Fibroblast of skin of right biceps (primary cell): ENCODE data around the gene NCLN.
"Not testable (repeated sequence)": the region's sequence is repeated elsewhere in the genome, so short reads cannot be mapped to it uniquely, and the experiment has no call there.

Source experiments
- DNase-seq: peaks from one replicate; pipeline ENCODE4 v3.0.0-alpha.2; 2013

Gene NCLN

DNA sequence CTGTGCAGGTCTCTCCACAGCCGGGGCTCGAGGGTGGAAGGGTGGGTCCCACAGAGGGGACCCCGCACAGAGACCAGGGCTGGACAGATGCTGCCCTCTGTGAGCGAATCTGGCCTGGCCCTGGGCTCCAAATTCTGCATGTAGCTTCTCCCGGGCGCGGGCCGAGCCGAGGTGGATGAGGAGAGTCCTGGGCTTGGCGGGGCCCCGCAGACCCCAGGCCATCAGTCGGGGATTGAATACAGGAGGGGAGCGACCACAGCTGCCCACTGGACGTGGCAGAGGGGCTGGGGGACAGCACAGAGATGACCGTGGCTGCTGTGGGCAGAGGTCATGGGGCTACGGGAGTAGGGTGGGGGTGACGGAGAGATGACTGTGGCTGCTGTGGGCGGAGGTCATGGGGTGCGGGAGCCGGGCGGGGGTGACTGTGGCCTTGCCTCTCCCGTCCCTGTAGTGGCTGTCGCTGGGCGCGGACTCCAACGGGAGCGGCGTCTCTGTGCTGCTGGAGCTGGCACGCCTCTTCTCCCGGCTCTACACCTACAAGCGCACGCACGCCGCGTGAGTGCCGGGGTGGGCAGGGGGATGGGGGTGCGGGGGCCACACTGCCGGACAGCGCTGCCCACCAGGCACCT is 15.5 kb downstream of the NCLN start:
- DNase-seq: no peak

DNA sequence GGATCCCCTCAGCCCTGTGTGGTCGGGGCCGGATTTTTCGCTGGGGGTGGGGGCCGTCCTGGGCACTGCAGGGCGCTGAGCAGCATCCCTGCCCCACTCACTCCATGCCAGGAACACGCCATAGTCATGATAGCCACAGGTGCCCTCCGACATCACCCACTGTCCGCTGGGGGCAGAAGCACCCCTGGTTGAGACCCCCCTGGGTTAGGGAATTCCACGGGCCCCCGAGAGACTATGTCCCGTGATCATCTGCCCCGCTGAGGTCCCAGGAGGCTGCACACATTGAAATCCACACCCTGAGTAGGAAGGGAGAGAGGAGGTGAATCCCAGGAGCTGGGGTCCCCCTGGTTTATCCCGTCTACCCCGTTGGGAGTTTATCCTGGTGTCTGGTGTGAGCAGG is 16.2 kb downstream of the NCLN start:
- no peak for DNase-seq

DNA sequence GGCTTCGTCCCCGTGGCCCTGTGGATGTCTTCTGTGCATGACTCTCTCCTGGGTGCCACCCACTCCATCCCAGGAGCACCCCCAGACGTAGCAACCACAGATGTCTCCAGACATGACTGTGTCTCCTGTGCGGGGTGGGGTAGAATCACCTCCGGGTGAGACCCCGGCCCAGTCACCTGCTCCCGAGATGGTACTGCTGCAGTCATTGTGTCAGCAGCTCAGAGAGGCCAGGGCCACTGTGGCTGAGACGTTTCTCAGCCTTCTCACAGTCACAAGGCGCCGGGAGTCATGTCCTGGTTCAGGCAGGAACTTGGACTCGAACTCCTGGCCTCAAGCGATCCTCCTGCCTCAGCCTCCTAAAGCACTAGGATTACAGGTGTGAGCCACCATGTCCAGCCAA is 16.6 kb downstream of the NCLN start:
- DNase-seq: no peak

DNA sequence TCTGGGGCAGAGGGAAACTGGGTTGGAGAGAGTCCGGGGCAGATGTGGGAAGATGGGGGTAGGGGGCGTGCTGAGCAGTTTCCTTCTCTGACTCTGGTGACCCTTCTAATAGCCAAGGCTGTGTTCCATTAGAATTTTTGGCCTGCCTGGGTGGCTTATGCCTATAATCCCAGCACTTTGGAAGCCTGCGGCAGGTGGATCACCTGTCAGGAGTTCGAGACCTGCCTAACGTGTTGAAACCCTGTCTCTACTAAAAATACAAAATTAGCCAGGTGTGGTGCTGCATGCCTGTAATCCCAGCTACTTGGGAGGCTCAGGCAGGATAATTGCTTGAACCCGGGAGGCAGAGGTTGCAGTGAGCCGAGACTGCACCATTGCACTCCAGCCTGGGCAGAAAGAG is 17.2 kb downstream of the NCLN start:
- not testable (repeated sequence) for DNase-seq

DNA sequence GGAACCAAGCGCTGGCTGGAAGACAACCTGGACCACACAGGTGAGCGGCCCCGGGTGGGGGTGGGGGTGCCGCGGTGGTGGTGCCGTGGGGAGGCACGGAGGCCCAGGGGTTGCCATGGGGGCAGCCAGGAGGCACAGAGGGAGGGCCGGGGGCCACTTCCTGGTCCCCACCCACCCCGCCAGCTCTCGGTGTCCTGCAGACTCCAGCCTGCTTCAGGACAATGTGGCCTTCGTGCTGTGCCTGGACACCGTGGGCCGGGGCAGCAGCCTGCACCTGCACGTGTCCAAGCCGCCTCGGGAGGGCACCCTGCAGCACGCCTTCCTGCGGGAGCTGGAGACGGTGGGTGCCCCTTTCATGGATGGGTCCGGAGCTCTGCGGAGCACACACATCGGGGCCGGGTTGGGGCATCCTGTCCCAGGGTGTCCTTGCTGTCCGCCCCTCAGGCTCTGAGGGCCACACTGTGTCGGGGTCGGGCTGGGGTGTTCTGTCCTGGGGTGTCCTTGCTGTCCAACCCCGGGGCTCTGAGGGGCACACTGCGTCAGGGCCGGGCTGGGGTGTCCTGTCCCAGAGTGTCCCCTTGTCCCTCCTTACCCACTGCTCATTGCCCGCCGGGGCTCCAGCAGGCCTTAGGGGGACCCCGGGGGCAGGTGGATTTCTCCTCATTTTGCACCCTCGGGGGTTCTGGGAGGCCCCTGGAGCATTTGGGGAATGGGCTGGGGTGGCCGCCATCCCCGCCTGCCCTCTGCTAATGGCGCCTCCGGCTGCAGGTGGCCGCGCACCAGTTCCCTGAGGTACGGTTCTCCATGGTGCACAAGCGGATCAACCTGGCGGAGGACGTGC is 18.3 kb downstream of the NCLN start:
- no peak for DNase-seq

DNA sequence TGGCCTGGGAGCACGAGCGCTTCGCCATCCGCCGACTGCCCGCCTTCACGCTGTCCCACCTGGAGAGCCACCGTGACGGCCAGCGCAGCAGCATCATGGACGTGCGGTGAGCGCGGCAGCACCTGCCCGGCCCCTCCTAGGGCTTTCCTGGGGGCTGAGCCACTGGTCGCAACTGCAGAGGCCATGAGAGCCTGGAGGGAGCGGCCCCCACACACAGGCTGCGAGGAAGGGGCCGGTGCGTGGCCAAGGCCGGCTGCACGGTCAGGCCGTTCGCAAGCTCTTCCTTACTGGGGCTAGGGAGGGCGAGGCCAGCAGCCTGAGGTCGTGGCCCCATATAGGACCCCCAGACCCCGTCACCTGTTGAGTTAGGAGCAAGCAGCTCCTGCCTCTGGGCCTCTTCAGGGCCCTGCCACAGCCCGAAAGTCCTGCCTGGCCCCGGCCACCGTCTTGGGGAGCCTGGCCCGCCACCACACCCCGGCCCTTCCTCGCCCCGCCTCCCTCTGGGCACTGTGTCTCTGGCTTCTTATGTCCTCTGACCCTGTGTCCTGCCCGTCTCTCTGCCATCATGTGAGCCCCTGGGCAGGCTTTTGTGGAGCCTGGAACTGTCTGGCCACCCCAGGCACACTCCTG is 19.0 kb downstream of the NCLN start:
- DNase-seq: no peak

DNA sequence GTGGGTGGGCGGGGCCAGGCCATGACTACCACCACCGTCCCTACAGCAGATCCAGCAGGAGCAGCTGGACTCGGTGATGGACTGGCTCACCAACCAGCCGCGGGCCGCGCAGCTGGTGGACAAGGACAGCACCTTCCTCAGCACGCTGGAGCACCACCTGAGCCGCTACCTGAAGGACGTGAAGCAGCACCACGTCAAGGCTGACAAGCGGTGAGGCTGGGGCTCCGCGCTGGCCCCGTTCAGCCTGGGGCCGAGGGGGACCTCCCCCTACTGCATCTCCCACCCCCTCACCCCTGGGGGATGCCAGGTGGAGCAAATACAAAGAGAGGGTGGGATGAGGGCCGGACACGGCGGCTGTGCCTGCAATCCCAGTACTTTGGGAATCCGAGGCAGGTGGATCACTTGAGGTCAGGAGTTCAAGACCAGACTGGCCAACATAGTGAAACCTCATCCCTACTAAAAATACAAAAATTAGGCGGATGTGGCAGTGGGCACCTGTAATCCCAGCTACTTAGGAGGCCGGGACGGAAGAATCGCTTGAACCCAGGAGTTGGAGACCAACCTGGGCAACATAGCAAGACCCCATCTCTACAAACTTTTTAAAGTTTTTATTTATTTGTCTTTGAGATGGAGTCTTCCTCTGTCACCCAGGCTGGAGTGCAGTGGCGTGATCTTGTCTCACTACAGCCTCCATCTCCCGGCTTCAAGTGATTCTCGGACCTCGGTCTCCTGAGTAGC is 20.7 kb downstream of the NCLN start:
- DNase-seq: no peak

DNA sequence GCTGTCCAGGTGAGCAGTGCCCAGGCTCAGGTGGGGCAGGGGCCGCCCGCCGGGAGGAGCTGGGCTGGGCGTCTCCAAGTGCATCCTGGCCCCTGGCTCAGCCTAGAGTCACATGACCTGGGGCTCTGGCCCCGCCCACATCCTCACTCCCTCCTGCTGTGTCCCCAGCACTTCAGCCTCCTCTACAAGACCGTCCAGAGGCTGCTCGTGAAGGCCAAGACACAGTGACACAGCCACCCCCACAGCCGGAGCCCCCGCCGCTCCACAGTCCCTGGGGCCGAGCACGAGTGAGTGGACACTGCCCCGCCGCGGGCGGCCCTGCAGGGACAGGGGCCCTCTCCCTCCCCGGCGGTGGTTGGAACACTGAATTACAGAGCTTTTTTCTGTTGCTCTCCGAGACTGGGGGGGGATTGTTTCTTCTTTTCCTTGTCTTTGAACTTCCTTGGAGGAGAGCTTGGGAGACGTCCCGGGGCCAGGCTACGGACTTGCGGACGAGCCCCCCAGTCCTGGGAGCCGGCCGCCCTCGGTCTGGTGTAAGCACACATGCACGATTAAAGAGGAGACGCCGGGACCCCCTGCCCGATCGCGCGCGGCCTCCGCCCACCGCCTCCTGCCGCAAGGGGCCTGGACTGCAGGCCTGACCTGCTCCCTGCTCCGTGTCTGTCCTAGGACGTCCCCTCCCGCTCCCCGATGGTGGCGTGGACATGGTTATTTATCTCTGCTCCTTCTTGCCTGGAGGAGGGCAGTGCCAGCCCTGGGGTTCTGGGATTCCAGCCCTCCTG is 21.9 kb downstream of the NCLN start:
- no peak for DNase-seq

DNA sequence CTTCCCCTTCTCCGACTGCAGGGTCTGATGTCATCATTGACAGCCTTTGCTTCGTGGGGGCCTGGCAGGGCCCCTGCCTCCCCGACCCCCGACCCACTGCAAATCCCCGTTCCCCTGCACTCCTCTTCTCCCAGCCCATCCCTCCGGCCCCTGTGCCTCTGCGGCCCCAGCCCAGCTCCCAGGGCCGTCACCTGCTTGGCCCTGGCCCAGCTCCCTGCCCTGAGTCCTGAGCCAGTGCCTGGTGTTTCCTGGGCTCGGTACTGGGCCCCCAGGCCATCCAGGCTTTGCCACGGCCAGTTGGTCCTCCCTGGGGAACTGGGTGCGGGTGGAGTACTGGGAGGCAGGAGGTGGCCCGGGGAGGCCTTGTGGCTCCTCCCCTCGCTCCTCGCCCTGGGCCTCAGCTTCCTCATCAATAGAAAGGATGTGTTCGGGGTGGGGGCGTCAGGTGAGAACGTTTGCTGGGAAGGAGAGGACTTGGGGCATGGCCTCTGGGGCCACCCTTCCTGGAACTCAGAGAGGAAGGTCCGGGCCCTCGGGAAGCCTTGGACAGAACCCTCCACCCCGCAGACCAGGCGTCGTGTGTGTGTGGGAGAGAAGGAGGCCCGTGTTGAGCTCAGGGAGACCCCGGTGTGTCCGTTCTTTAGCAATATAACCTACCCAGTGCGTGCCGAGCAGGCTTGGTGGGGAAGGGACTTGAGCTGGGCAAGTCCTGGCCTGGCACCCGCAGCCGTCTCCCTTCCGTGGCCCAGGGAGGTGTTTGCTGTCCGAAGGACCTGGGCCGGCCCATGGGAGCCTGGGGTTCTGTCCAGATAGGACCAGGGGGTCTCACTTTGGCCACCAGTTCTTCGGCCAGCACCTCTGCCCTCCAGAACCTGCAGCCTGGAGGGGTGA is 22.8 kb downstream of the NCLN start:
- no peak for DNase-seq

DNA sequence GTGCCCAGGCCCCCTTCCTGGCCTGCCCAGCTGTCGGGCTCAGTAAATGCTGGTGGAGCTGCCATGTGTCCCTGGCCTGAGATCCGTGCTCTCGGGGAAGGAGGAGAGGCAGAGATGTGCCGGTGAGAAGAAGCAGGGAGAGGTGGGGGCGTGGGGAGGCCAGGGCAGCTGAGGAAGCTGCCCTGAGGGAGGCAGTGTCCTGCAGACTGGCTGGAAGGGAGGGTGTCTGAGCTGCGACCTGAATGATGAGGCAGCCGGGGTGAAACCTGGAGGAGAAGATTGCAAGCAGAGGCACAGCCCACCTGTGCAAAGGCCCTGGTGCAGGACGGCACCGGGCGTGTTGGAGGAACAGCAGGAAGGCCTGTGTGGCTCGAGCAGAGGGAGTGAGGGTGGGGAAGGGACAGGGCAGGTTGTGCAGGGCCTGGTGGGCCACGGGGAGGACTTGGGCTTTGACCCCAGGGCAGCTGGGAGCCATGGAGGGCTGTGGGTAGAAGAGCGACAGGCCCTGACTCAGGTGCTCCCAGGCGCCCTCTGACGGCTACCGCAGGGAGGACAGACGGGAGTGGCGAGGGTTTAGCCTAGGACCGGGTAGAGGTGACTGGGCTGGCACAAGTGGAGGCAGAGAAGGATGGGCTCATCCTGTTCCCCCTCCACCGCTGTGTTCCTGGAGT is 24.8 kb downstream of the NCLN start:
- DNase-seq: peak; percentile 14

DNA sequence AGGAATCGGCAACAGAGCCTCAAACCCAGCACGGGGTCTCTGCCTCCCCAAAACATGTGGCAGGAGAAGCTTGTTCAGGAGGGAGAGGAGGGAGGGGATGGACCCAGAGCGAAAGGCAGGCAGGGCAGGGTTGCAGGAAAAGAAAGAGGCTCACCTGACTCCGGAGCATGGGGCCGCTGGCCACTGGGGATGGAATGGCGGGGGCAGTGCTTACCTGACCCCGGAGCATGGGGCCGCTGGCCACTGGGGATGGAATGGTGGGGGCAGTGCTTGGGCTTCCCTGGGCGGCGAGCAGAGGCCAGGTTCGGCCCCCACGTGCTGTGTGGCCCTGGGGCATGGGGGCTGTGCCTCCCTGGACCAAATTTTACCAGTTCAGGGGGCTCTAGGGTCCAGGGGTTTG is 25.5 kb downstream of the NCLN start:
- DNase-seq: no peak

DNA sequence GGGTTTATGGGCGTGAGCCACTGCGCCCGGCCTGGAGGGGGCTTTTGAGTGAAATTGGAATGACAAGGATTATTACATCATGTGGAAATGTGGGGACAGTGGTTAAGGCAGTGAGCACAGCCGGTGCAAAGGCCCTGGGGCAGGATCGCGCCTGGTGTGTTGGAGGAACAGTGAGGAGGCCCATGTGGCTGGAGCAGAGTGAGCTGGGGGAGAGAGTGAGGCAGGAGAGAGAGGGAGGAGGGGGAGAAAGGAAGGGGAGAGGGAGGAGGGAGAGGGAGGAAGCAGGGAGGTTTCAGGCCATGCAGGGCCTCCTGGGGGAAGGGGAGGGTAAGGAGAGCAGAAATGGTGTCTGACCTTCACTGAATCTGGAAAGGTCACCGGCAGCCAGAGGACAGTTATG is 27.4 kb downstream of the NCLN start:
- no peak for DNase-seq

DNA sequence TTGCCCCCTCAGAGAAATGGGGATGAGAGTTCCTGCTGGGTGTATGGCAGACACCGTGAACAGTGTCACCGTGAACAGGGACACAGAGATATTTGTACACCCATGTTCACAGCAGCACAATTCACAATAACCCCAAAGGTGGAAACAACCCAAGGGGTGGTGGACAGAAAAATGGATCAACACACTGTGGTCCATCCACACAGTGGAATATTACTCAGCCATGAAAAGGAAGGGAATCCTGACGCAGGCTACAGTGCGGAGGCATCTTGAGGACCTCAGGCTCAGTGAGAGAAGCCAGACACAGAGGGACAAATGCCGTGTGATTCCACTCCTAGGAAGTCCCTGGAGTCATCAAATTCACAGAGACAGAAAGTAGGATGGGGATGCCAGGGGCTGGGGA is 31.1 kb downstream of the NCLN start:
- DNase-seq: no peak

DNA sequence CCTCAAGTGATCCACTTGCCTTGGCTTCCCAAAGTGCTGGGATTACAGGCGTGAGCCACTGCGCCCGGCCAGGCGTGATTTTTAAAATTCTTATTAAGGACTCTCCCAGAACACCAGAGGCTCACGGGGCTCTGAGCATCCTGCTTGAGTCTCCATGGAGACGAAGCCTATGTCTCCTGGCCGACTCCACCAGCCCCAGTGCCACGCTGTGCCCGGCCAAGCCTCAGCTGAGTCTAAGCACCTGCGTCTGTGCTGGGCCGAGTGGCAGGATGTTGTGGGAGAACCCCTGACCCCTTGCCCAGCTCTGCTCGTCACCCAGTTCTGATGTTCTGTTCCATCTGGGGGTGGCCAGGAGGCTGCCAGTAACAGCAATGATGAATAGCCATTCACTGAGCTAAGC is 34.8 kb downstream of the NCLN start:
- no peak for DNase-seq

DNA sequence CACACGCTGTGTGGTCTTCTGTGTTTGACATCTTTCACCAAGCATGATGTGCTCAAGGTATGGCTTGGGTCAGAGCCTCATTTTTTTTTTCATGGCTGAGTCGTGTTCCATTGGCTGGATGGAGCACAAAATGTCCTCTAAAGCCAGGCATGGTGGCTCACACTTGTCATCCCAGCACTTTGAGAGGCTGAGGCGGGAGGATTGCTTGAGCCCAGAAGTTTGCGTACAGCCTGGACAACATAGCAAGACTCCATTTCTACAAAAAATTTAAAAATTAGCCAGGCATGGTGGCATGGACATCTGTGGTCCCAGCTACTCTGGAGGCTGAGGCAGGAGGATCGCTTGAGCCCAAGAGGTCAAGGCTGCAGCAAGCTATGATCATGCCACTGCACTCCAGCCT is 35.8 kb downstream of the NCLN start:
- DNase-seq: not testable (repeated sequence)

DNA sequence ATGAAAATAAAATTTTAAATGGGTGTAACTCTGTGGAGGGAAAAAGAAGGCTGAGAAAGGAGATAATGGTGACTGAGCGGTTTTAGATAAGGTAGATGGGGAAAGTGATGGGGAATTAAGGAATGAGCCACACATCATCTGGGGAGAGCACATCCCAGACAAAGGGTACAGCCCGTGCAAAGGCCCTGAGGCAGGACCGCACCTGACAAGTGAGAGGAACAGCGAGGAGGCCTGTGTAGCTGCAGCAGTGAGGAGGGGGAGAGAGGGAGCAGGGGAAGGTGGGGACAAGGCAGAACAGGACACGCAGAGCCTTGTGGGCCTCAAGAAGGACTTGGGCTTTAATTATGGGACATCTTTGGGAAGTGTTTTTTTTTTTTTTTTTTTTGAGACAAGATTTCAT is 37.0 kb downstream of the NCLN start:
- DNase-seq: no peak

DNA sequence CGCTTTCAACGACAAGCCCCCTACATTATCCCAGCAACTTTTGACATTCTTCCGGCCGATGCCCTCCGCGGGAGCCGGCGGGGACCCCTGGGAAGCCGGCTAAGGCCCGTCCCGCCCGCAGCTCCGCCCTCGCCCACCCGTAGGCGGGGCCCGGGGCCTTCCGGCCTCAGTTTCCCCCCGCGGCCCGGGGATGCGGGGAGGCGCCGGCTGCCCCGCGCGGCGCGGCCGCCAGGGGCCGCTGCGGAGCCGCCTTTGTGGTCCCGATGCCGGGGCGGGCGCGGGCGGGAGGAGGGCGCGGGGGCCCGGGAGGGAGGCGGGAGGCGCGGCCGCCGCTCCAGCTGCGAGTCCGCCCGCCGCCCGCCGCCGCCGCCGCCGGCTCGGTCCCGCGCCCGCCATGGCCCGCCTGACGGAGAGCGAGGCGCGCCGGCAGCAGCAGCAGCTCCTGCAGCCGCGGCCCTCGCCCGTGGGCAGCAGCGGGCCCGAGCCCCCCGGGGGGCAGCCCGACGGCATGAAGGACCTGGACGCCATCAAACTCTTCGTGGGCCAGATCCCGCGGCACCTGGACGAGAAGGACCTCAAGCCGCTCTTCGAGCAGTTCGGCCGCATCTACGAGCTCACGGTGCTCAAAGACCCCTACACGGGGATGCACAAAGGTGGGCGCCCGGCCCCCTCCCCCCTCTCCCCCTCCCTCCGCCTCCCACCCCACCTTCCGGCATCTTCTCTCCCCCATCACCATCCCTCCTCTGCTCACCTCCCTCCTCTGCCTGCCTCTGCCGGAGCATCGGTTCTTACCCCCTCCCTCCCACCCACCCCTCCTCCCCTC is 38.8 kb downstream of the NCLN start, which contains the start of gene CELF5:
CELF5 (plus strand) TSS at position 316 of the 823 bp plus-strand sequence; CDS start at position 395, 79 bp downstream.
- peak; percentile 41 for DNase-seq

DNA sequence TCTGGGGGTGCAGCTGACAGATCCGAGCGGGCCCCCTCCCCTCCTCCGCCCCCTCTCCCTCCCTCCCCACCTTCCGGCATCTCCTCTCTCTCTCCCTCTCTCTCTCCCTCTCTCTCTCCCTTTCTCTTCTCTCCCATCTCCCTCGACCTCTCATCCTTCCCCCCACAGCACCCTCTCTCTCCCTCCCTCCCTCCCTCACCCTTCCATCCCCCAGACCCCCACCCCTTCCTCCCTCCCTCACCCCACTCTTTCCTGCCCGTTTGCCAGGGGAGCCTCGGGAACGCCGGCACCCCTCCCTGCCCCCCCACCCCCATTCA is 39.4 kb downstream of the NCLN start:
- no peak for DNase-seq

DNA sequence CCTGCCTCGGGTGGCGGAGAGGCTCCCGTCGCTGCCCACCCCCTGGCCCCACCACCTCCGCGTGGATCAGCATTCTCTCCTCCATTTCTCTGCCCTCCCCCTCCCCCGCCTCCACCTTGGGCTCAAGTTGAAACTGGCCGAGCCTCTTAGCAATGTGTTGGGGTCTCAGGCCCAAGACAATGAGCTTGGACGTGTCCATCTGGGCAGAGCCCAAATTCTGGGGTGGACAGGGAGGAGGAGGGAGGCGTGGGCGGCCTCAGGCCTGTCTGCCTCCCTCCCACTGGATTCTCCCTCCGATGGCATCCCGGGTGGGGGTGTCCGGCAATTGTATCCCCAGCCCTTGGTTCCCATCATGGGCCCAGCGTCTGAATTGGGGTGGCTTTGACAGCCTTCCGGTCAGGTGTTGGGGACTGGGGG is 40.0 kb downstream of the NCLN start:
- no peak for DNase-seq

DNA sequence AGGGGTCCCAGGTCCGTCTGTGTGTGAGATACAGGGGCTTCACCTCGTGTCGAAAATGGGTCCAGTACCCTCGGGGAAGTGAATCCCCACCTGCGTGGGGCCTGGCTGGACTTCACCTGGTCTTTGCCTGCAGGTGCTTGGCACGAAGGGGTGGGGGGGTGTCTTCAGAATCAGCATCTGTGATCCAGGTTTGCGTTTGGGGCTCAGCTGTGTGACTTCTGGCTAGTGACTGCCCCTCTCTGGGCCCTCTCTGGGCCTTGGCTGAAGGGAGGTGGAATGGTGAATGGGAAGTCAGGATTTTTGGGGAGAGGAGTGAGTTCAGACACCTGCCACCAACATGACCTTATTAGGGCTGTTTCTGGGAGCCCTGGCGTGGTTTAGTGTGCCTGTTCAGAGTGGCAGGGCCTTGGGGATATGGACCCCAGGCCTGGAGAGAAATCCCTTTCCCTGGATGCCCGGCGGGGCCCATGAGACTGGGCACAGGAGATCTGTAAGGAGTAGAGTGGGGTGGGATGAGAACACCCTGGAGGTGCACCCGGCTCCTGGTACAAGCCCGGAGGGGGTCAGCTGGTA is 41.4 kb downstream of the NCLN start:
- no peak for DNase-seq
